Thyroid gland (tissue), 4 donors: ENCODE measurements around the gene EHMT1.

ENCODE experiments used
- CTCF ChIP-seq, 6 experiments: fragments of 200-600 bp in 3 of 6; fragments of 450-650 bp in 3 of 6; sonication (generic) in 3 of 6; IDR thresholded peaks; one replicate each; pipeline ENCODE4 v1.5.1; 2016 to 2019; ENCODE audit warnings: antibody characterized with exemption in 6 of 6, mild to moderate bottlenecking in 2 of 6, inconsistent platforms in 1 of 6, moderate library complexity in 1 of 6
- POLR2A ChIP-seq, 2 donors: fragments of 450-650 bp; IDR thresholded peaks; one replicate each; pipeline ENCODE4 v1.6.1; 2017; ENCODE audit warnings: antibody characterized with exemption in 2 of 2, mild to moderate bottlenecking in 2 of 2, moderate library complexity in 1 of 2

DNA sequence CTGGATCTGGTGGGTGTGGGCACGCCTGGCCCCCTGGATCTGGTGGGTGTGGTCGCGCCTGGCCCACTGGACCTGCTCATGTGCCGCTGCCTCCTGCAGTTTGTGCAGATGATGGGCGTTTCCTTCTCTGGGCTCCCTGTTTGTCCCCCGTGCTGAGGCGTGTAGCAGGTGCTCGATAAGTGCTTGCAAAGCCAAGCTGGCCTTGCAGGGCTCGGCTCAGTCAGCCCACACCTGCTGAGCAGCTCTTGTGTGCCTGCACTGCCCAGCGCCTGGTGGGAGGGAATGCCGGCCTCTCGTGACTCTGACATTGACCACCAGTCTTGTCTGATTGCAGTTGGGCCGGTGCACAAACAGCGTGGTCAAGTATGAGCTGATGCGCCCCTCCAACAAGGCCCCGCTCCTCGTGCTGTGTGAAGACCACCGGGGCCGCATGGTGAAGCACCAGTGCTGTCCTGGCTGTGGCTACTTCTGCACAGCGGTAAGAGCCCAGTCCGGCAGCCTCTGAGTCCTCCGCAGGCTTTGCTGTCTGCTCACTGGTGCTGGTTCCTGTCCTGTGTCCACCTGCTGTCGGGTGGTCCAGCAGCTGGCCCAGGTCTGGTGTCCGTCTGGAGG lies 156.1 kb downstream of the EHMT1 start:
- TF ChIP-seq CTCF (IDR thresholded peaks at IDR 0.05), result no peak
- TF ChIP-seq POLR2A (IDR thresholded peaks at IDR 0.05), result no peak
